ENCODE measurements around the gene SOS1.

DNA sequence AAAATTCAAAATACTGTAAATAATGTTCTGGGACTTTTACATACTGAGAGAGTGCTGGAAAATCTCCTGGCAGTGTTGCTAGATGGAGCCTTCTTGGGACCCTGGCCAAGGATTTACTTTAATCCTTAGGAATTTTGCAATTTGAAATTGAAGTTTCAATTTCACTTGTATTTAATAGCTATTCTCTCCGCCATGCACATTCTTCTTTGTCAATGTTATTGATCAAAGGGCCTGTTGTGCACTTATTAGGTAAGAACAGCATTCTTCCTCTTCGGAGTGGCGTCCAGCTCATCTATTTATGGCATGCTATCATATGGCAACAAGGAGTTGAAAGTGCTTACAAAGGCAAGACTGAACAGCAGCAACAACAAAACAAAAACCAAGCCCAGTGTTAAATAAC lies 40.1 kb upstream of the SOS1 start:
- TF ChIP-seq EZH2 (IDR thresholded peaks at IDR 0.05; ENCODE audit: insufficient read depth, poor library complexity, severe bottlenecking) (no peak), EZH2phosphoT487 (IDR thresholded peaks at IDR 0.05; ENCODE audit: insufficient read depth, low read depth) (no peak)

All from GM23248 (cell line).